Nephron (organoid): Measurements from ENCODE around the gene TMEM213.
"Not testable (repeated sequence)": the region's sequence is repeated elsewhere in the genome, so short reads cannot be mapped to it uniquely, and the experiment has no call there.

Source experiments
- H3K27ac Mint-ChIP-seq, 3 experiments: 2 replicates each; pipeline ENCODE4 v1.8.0; 2020; ENCODE audit warnings: mixed read lengths in 3 of 3, mild to moderate bottlenecking in 2 of 3, moderate library complexity in 1 of 3
- H3K27me3 Mint-ChIP-seq: 2 replicates; pipeline ENCODE4 v1.8.0; 2021; ENCODE audit warnings: low read depth, mild to moderate bottlenecking, moderate library complexity, mixed read lengths
- H3K36me3 Mint-ChIP-seq: 2 replicates; pipeline ENCODE4 v1.8.0; 2020; ENCODE audit warnings: low read depth, mixed read lengths
- H3K4me1 Mint-ChIP-seq: 2 replicates; pipeline ENCODE4 v1.8.0; 2020; ENCODE audit warnings: mixed read lengths
- H3K4me3 Mint-ChIP-seq, 3 experiments: 2 replicates each; pipeline ENCODE4 v1.8.0; 2020; ENCODE audit warnings: mild to moderate bottlenecking in 3 of 3, mixed read lengths in 3 of 3, moderate library complexity in 2 of 3
- H3K9me3 Mint-ChIP-seq: 2 replicates; pipeline ENCODE4 v1.8.0; 2020; ENCODE audit warnings: mixed read lengths
- CTCF ChIP-seq, 3 experiments: fragments of 200-600 bp; sonication (generic); IDR thresholded peaks; one replicate each; pipeline ENCODE4 v1.5.0; 2021; ENCODE audit warnings: antibody characterized with exemption in 3 of 3; ENCODE audit not compliant: unreplicated experiment in 3 of 3

TMEM213 gene

GRCh38 chr7:138799336-138800000 is 1.7 kb downstream of the TMEM213 start:
- Mint-ChIP-seq H3K36me3 (no peaks in the 10 kb centered on the region), H3K27me3 (peaks cover 31% of the 10 kb centered on the region), H3K27ac (peak overlapping the region; percentile 18 to 80 (median 53)), H3K4me1 (peaks cover 15% of the 10 kb centered on the region), H3K4me3 (peak overlapping the region in 1 of 3 experiments; percentile 66), H3K9me3 (no peaks in the 10 kb centered on the region)
- TF ChIP-seq CTCF (IDR thresholded peaks at IDR 0.05; ENCODE audit: unreplicated experiment in 3 of 3), result no peak

DNA sequence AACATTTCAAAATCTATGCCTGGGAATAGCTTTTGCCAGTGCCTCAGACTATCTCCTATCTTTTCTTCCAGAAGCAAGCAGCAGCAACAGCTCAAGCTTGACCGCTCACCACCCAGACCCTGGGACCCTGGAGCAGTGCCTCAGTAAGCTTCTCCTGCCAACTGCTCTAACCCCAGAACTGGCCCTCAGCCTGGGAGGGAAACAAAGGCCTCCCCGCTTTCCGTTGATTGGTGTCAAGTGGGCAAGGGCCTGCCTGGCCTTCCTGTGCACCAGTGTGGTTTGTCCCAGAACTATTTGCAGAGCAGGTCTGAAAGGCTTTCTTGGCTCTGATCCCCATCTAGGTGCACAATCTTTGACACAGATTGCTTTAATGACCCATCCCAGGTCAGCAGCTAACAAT is 3.5 kb downstream of the TMEM213 start:
- Mint-ChIP-seq H3K27ac (peak overlapping the region in 1 of 3 experiments; percentile 80), H3K36me3 (no peaks in the 10 kb centered on the region), H3K4me3 (no peak overlapping the region), H3K9me3 (no peaks in the 10 kb centered on the region), H3K27me3 (peaks cover 31% of the 10 kb centered on the region), H3K4me1 (peaks cover 15% of the 10 kb centered on the region)
- TF ChIP-seq CTCF (IDR thresholded peaks at IDR 0.05; ENCODE audit: unreplicated experiment in 3 of 3), result no peak

- Mint-ChIP-seq H3K9me3 (no peaks in the 10 kb centered on the region), H3K4me3 (no peak overlapping the region), H3K36me3 (no peaks in the 10 kb centered on the region), H3K4me1 (peaks cover 15% of the 10 kb centered on the region), H3K27ac (no peak overlapping the region), H3K27me3 (peaks cover 18% of the 10 kb centered on the region)
- no peak for TF ChIP-seq CTCF (IDR thresholded peaks at IDR 0.05; ENCODE audit: unreplicated experiment in 3 of 3)
Observed at GRCh38 chr7:138802706-138803105, 4.9 kb downstream of the TMEM213 start.

- H3K27ac Mint-ChIP-seq, result no peak overlapping the region
- no peaks in the 10 kb centered on the region for H3K36me3 Mint-ChIP-seq
- TF ChIP-seq CTCF (IDR thresholded peaks at IDR 0.05; ENCODE audit: unreplicated experiment in 3 of 3), result no peak
- no peaks in the 10 kb centered on the region for H3K9me3 Mint-ChIP-seq
- H3K27me3 Mint-ChIP-seq, result peaks cover 4% of the 10 kb centered on the region
- H3K4me3 Mint-ChIP-seq, result no peak overlapping the region
- H3K4me1 Mint-ChIP-seq, result peaks cover 16% of the 10 kb centered on the region
Observed at GRCh38 chr7:138804618-138805017, 6.8 kb downstream of the TMEM213 start.

- Mint-ChIP-seq H3K4me1 (peaks cover 12% of the 10 kb centered on the region), H3K27ac (no peak overlapping the region), H3K27me3 (no peaks in the 10 kb centered on the region), H3K9me3 (no peaks in the 10 kb centered on the region), H3K4me3 (no peak overlapping the region), H3K36me3 (no peaks in the 10 kb centered on the region)
- TF ChIP-seq CTCF (IDR thresholded peaks at IDR 0.05; ENCODE audit: unreplicated experiment in 3 of 3), result no peak
Observed at GRCh38 chr7:138809346-138809745, 11.6 kb downstream of the TMEM213 start.

DNA sequence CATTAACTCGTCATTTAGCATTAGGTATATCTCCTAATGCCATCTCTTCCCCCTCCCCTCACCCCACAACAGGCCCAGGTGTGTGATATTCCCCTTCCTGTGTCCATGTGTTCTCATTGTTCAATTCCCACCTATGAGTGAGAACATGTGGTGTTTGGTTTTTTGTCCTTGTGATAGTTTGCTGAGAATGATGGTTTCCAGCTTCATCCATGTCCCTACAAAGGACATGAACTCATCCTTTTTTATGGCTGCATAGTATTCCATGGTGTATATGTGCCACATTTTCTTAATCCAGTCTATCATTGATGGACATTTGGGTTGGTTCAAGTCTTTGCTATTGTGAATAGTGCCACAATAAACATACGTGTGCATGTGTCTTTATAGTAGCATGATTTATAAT is 13.5 kb downstream of the TMEM213 start:
- H3K4me3 Mint-ChIP-seq, H3K27me3 Mint-ChIP-seq, H3K36me3 Mint-ChIP-seq, H3K27ac Mint-ChIP-seq, H3K9me3 Mint-ChIP-seq: not testable (repeated sequence)
- H3K4me1 Mint-ChIP-seq, result peaks cover 16% of the 10 kb centered on the region
